ENCODE results near the gene AGAP1. TPM values are rescaled to one million over a fixed set of nuclear protein-coding genes. Genes with fewer than 3 reads are reported as not detected.
A peak's percentile ranks its signal among the peaks of the same experiment; 100 is the strongest.

Gene AGAP1
- total RNA-seq, 2 experiments from 2014 or later: 0.95 to 1.1 TPM

GRCh38 chr2:235774153-235774870 lies 280.5 kb downstream of the AGAP1 start:
- Mint-ChIP-seq H3K27ac (no peak overlapping the region), H3K36me3 (ENCODE audit: low read depth) (no peaks in the 10 kb centered on the region), H3K4me1 (ENCODE audit: low read depth) (no peaks in the 10 kb centered on the region), H3K9me3 (no peaks in the 10 kb centered on the region), H3K27me3 (ENCODE audit: low read depth) (peaks cover 20% of the 10 kb centered on the region), H3K4me3 (no peak overlapping the region)
- intact Hi-C loops (cut with micrococcal nuclease): no loop called here
- DNase-seq: no peak
- CTCF ChIA-PET: interaction anchor here (0.6 to 1.2 kb wide), 2 partner anchors 9 to 378 kb away, joined by 3 to 6 read pairs; no protein-coding TSS in a partner anchor

DNA sequence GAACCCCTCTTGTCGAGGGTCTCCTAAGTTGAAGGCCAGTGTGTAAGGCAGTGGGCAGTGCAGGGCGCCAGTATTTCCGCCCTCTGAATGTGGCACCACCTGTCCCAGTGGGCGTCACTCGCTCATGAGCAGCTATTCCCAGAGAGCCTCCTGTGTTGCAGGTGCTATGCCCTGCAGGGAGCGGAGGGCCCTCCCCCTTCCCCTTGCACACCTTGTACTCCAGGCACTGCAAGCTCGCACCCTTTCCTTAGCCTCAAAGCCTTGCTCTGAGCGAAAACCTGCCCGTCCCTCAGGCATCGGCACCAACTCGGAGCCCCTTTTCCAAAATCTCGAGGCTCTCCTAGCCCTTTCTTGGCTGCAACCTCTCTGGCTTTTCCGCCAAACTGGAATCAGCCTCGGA lies 282.7 kb downstream of the AGAP1 start:
- peaks cover 27% of the 10 kb centered on the region for H3K27me3 Mint-ChIP-seq (ENCODE audit: low read depth)
- no peak for DNase-seq
- CTCF ChIA-PET: interaction anchor here (1.0 kb wide), 1 partner anchor 404 kb away, joined by 3 read pairs; no protein-coding TSS in a partner anchor

GRCh38 chr2:235779444-235779896 lies 285.6 kb downstream of the AGAP1 start:
- no peak overlapping the region for H3K27ac Mint-ChIP-seq
- CTCF ChIA-PET: interaction anchor here (0.7 to 5.3 kb wide), 14 partner anchors 9 to 479 kb away, joined by 3 to 44 read pairs (median 3); no protein-coding TSS in a partner anchor
- H3K4me3 Mint-ChIP-seq: no peak overlapping the region
- intact Hi-C loops (cut with micrococcal nuclease): loop anchor here (1.0 to 5.0 kb wide), 3 partner anchors 273 to 402 kb away; no protein-coding TSS in a partner anchor
- peak; percentile 80 for DNase-seq
- H3K4me1 Mint-ChIP-seq (ENCODE audit: low read depth): no peaks in the 10 kb centered on the region
- H3K36me3 Mint-ChIP-seq (ENCODE audit: low read depth): no peaks in the 10 kb centered on the region
- H3K9me3 Mint-ChIP-seq: no peaks in the 10 kb centered on the region
- H3K27me3 Mint-ChIP-seq (ENCODE audit: low read depth): peaks cover 29% of the 10 kb centered on the region

More for the DNA sequence above, 282.7 kb downstream of the AGAP1 start:
- intact Hi-C loops (cut with micrococcal nuclease): loop anchor here (5.0 kb wide), 1 partner anchor 276 kb away; no protein-coding TSS in a partner anchor
- H3K4me1 Mint-ChIP-seq (ENCODE audit: low read depth): no peaks in the 10 kb centered on the region
- H3K9me3 Mint-ChIP-seq: no peaks in the 10 kb centered on the region
- no peak overlapping the region for H3K27ac Mint-ChIP-seq
- H3K36me3 Mint-ChIP-seq (ENCODE audit: low read depth): no peaks in the 10 kb centered on the region
- no peak overlapping the region for H3K4me3 Mint-ChIP-seq

DNA sequence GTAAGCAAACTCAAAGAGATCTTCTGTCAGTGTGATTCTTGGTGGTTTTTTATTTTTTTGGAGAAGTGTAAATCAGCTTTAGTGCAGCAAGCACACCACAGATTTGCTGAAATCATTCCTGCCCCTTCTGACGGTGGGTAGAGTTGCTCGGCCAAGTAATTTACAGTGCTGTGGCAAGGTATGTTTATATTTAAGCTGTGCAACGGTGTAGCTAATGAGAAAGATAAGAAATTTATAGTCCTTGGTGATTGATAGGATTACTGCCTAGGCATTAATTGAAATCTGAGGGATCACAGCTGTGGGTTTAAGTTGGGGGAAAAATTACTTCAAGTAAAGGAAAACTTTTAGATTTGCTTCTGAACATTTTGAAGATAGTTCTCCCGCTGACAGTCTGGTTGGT lies 286.6 kb downstream of the AGAP1 start:
- H3K27ac Mint-ChIP-seq: no peak overlapping the region
- H3K9me3 Mint-ChIP-seq: no peaks in the 10 kb centered on the region
- no peaks in the 10 kb centered on the region for H3K4me1 Mint-ChIP-seq (ENCODE audit: low read depth)
- CTCF ChIA-PET: interaction anchor here (1.0 to 5.3 kb wide), 5 partner anchors 9 to 398 kb away, joined by 5 to 44 read pairs (median 7); no protein-coding TSS in a partner anchor
- H3K4me3 Mint-ChIP-seq: no peak overlapping the region
- intact Hi-C loops (cut with micrococcal nuclease): no loop called here
- H3K36me3 Mint-ChIP-seq (ENCODE audit: low read depth): no peaks in the 10 kb centered on the region
- H3K27me3 Mint-ChIP-seq (ENCODE audit: low read depth): peaks cover 29% of the 10 kb centered on the region
- no peak for DNase-seq

- intact Hi-C loops (cut with micrococcal nuclease): no loop called here
- H3K27me3 Mint-ChIP-seq (ENCODE audit: low read depth): peaks cover 28% of the 10 kb centered on the region
- CTCF ChIA-PET: interaction anchor here (5.3 kb wide), 1 partner anchor 397 kb away, joined by 44 read pairs; no protein-coding TSS in a partner anchor
- no peaks in the 10 kb centered on the region for H3K4me1 Mint-ChIP-seq (ENCODE audit: low read depth)
- no peak overlapping the region for H3K4me3 Mint-ChIP-seq
- no peak for DNase-seq
- no peaks in the 10 kb centered on the region for H3K36me3 Mint-ChIP-seq (ENCODE audit: low read depth)
- no peak overlapping the region for H3K27ac Mint-ChIP-seq
- no peaks in the 10 kb centered on the region for H3K9me3 Mint-ChIP-seq
Measured at GRCh38 chr2:235781775-235782174, 287.9 kb downstream of the AGAP1 start.

DNA sequence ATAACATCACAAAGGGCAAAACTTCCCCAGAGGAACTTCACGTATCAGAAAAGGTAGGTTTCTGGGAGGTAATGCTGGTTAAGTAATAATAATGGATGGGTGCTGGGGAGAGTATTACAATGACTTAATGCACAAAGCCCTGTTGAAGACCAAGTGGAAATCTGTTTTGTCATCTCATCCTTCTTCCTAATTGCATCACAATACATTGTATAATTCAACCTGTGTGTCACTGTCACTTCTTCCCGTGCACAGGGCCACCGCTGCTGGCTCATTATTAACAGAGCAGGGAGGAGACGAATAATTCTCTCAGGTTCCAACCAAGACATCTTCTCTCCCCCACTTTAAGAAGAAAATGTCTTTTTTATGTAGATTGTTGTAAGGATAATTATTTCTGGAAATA lies 290.9 kb downstream of the AGAP1 start:
- DNase-seq: no peak
- H3K27me3 Mint-ChIP-seq (ENCODE audit: low read depth): peaks cover 15% of the 10 kb centered on the region
- H3K36me3 Mint-ChIP-seq (ENCODE audit: low read depth): no peaks in the 10 kb centered on the region
- H3K9me3 Mint-ChIP-seq: no peaks in the 10 kb centered on the region
- CTCF ChIA-PET: interaction anchor here (2.6 kb wide), 1 partner anchor 18 kb away, joined by 9 read pairs; no protein-coding TSS in a partner anchor
- no peak overlapping the region for H3K27ac Mint-ChIP-seq
- H3K4me3 Mint-ChIP-seq: no peak overlapping the region
- no peaks in the 10 kb centered on the region for H3K4me1 Mint-ChIP-seq (ENCODE audit: low read depth)
- intact Hi-C loops (cut with micrococcal nuclease): no loop called here

DNA sequence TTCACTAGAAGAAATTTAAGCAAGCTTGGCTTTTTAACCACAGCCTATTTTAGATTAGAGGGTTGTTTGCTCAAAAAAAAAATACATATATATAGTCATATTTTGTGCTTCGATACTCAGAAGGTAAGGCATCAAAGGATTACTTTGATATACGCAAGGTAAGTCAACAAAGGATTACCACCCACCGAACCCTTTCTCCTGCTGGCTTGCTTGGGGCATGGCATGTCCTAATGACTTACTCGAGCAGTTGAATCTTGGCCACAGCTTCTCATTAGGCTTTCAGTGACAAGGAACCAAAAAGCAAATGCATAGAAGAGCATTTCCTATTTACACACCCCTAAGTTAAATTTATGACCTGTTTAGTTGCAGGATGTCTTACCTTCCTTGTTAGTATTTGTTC lies 295.7 kb downstream of the AGAP1 start:
- H3K27ac Mint-ChIP-seq: no peak overlapping the region
- no peaks in the 10 kb centered on the region for H3K4me1 Mint-ChIP-seq (ENCODE audit: low read depth)
- no peak for DNase-seq
- H3K4me3 Mint-ChIP-seq: no peak overlapping the region
- H3K9me3 Mint-ChIP-seq: no peaks in the 10 kb centered on the region
- CTCF ChIA-PET: interaction anchor here (1.5 to 2.1 kb wide), 2 partner anchors 10 to 24 kb away, joined by 7 read pairs; no protein-coding TSS in a partner anchor
- intact Hi-C loops (cut with micrococcal nuclease): no loop called here
- no peaks in the 10 kb centered on the region for H3K36me3 Mint-ChIP-seq (ENCODE audit: low read depth)
- peaks cover 30% of the 10 kb centered on the region for H3K27me3 Mint-ChIP-seq (ENCODE audit: low read depth)

- Mint-ChIP-seq H3K4me1 (ENCODE audit: low read depth) (no peaks in the 10 kb centered on the region), H3K27me3 (ENCODE audit: low read depth) (peaks cover 31% of the 10 kb centered on the region), H3K27ac (no peak overlapping the region), H3K9me3 (no peaks in the 10 kb centered on the region), H3K36me3 (ENCODE audit: low read depth) (no peaks in the 10 kb centered on the region), H3K4me3 (no peak overlapping the region)
- CTCF ChIA-PET: interaction anchor here (0.7 to 2.8 kb wide), 2 partner anchors 14 to 29 kb away, joined by 4 to 11 read pairs; no protein-coding TSS in a partner anchor
- intact Hi-C loops (cut with micrococcal nuclease): no loop called here
- peak; percentile 11 for DNase-seq
Measured at GRCh38 chr2:235793163-235793752, 299.4 kb downstream of the AGAP1 start.

GRCh38 chr2:235799281-235799680 lies 305.4 kb downstream of the AGAP1 start:
- H3K36me3 Mint-ChIP-seq (ENCODE audit: low read depth): no peaks in the 10 kb centered on the region
- no peaks in the 10 kb centered on the region for H3K4me1 Mint-ChIP-seq (ENCODE audit: low read depth)
- no peak overlapping the region for H3K27ac Mint-ChIP-seq
- DNase-seq: no peak
- CTCF ChIA-PET: interaction anchor here (0.6 kb wide), 1 partner anchor 1108 kb away, joined by 3 read pairs; no protein-coding TSS in a partner anchor
- intact Hi-C loops (cut with micrococcal nuclease): no loop called here
- no peak overlapping the region for H3K4me3 Mint-ChIP-seq
- no peaks in the 10 kb centered on the region for H3K9me3 Mint-ChIP-seq
- peaks cover 19% of the 10 kb centered on the region for H3K27me3 Mint-ChIP-seq (ENCODE audit: low read depth)

DNA sequence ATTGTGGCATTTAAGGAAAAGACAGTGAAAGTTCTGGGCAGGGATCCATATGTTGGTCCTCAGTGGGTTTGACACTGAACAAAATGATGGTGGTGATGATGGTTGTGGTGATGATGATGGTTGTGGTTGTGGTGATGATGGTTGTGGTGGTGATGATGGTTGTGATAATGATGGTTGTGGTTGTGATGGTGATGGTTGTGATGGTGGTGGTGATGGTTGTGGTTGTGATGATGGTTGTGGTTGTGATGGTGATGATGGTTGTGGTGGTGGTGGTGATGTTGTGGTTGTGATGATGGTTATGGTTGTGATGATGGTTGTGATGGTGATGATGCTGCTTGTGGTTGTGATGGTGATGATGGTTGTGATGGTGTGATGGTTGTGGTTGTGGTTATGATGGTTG lies 308.7 kb downstream of the AGAP1 start:
- no peak for DNase-seq
- Mint-ChIP-seq H3K27ac (no peak overlapping the region), H3K4me3 (no peak overlapping the region), H3K36me3 (ENCODE audit: low read depth) (no peaks in the 10 kb centered on the region), H3K4me1 (ENCODE audit: low read depth) (no peaks in the 10 kb centered on the region), H3K27me3 (ENCODE audit: low read depth) (peaks cover 26% of the 10 kb centered on the region), H3K9me3 (no peaks in the 10 kb centered on the region)
- intact Hi-C loops (cut with micrococcal nuclease): no loop called here
- CTCF ChIA-PET: no interaction called here

DNA sequence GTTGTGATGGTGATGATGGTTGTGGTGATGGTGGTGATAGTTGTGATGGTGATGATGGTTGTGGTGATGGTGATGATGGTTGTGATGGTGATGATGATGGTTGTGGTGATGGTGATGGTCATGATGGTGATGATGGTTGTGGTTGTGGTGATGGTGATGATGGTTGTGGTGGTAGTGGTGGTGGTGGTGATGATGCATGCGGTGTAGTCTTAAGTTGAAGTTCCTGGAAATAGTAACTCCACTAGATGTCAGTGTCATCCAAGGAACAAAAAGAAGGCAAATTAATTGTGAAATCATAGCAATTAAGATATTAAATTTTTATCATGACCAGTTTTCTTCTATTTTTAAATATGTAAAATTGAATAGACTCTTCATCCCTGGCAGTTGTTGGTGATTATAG lies 309.2 kb downstream of the AGAP1 start:
- Mint-ChIP-seq H3K27me3 (ENCODE audit: low read depth) (peaks cover 23% of the 10 kb centered on the region), H3K36me3 (ENCODE audit: low read depth) (no peaks in the 10 kb centered on the region), H3K9me3 (no peaks in the 10 kb centered on the region), H3K4me1 (ENCODE audit: low read depth) (no peaks in the 10 kb centered on the region), H3K4me3 (no peak overlapping the region), H3K27ac (no peak overlapping the region)
- CTCF ChIA-PET: no interaction called here
- no peak for DNase-seq
- intact Hi-C loops (cut with micrococcal nuclease): no loop called here

- no peak for DNase-seq
- CTCF ChIA-PET: interaction anchor here (1.1 kb wide), 1 partner anchor 39 kb away, joined by 3 read pairs; no protein-coding TSS in a partner anchor
- peaks cover 13% of the 10 kb centered on the region for H3K27me3 Mint-ChIP-seq (ENCODE audit: low read depth)
- H3K9me3 Mint-ChIP-seq: no peaks in the 10 kb centered on the region
- intact Hi-C loops (cut with micrococcal nuclease): no loop called here
- no peak overlapping the region for H3K4me3 Mint-ChIP-seq
- no peaks in the 10 kb centered on the region for H3K4me1 Mint-ChIP-seq (ENCODE audit: low read depth)
- no peaks in the 10 kb centered on the region for H3K36me3 Mint-ChIP-seq (ENCODE audit: low read depth)
- no peak overlapping the region for H3K27ac Mint-ChIP-seq
Measured at GRCh38 chr2:235804676-235805075, 310.8 kb downstream of the AGAP1 start.

Measured in activated naive CD4-positive, alpha-beta T cell treated with anti-CD3 and anti-CD28 coated beads for 36 hours (primary cell).